Measurements from ENCODE around the gene SOAT1. TPM values are rescaled to one million over a fixed set of nuclear protein-coding genes. Genes with fewer than 3 reads are reported as not detected.
A peak's percentile ranks its signal among the peaks of the same experiment; 100 is the strongest.

Gene SOAT1
- total RNA-seq, 2 donors from 2014 or later, result 34.2 to 41.9 TPM

DNA sequence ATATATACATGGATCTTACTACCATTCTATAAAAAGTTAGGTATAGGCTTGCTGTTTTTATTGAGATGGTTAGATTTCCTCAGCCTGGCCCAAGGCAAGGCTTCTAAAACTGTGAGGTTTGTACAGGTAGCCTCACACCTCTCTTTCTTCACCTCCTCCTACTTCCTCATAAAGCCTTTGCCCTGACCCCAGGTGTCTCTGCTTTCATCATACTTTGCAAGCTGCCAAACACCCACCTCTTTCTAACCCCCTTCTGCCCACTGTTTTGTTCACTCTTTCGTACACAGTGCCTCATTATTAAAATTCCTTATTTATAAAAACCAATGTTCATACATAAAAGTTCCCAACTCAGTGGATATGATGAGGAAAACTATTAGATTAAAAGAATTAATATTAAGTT, 31.4 kb upstream of the SOAT1 start:
- no peaks in the 10 kb centered on the region for H3K36me3 Mint-ChIP-seq (ENCODE audit: low read depth)
- Histone ChIP-seq H3K9ac (ENCODE audit: extremely low read depth, low read length, poor library complexity, severe bottlenecking) (no peak overlapping the region), H3K27me3 (ENCODE audit: control insufficient read depth, insufficient read depth, low read length, poor library complexity, severe bottlenecking) (no peaks in the 10 kb centered on the region), H3K9me3 (ENCODE audit: control insufficient read depth, low read length) (no peaks in the 10 kb centered on the region), H3K4me1 (ENCODE audit: control insufficient read depth, insufficient read depth, low read length) (no peaks in the 10 kb centered on the region), H3K36me3 (ENCODE audit: control insufficient read depth, insufficient read depth, low read length) (no peaks in the 10 kb centered on the region), H3K27ac (ENCODE audit: low read depth, low read length) (no peak overlapping the region), H3K4me3 (ENCODE audit: low read length) (no peak overlapping the region)
- H3K4me3 Mint-ChIP-seq, result no peak overlapping the region
- TF ChIP-seq, protein P1, sequence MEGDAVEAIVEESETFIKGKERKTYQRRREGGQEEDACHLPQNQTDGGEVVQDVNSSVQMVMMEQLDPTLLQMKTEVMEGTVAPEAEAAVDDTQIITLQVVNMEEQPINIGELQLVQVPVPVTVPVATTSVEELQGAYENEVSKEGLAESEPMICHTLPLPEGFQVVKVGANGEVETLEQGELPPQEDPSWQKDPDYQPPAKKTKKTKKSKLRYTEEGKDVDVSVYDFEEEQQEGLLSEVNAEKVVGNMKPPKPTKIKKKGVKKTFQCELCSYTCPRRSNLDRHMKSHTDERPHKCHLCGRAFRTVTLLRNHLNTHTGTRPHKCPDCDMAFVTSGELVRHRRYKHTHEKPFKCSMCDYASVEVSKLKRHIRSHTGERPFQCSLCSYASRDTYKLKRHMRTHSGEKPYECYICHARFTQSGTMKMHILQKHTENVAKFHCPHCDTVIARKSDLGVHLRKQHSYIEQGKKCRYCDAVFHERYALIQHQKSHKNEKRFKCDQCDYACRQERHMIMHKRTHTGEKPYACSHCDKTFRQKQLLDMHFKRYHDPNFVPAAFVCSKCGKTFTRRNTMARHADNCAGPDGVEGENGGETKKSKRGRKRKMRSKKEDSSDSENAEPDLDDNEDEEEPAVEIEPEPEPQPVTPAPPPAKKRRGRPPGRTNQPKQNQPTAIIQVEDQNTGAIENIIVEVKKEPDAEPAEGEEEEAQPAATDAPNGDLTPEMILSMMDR (conservative IDR thresholded peaks at IDR 0.05), result no peak
- no peak for DNase-seq
- H3K4me1 Mint-ChIP-seq, result peaks cover 7% of the 10 kb centered on the region
- 100% methylated on average over 1 of the region's 1 CpG; no CpG with 5 or more reads in 1 of the 2 experiments for WGBS, 2 experiments (ENCODE audit: insufficient coverage in 1 of 2, insufficient read length in 1 of 2)
- H3K27ac Mint-ChIP-seq, result peak overlapping the region; percentile 55
- H3K27me3 Mint-ChIP-seq (ENCODE audit: insufficient read depth), result no peaks in the 10 kb centered on the region
- peaks cover 5% of the 10 kb centered on the region for H3K9me3 Mint-ChIP-seq

- Mint-ChIP-seq H3K27me3 (ENCODE audit: insufficient read depth) (no peaks in the 10 kb centered on the region), H3K36me3 (ENCODE audit: low read depth) (no peaks in the 10 kb centered on the region), H3K4me3 (no peak overlapping the region), H3K27ac (no peak overlapping the region), H3K9me3 (peaks cover 5% of the 10 kb centered on the region), H3K4me1 (peaks cover 7% of the 10 kb centered on the region)
- Histone ChIP-seq H3K36me3 (ENCODE audit: control insufficient read depth, insufficient read depth, low read length) (no peaks in the 10 kb centered on the region), H3K4me1 (ENCODE audit: control insufficient read depth, insufficient read depth, low read length) (no peaks in the 10 kb centered on the region), H3K27ac (ENCODE audit: low read depth, low read length) (no peak overlapping the region), H3K9me3 (ENCODE audit: control insufficient read depth, low read length) (no peaks in the 10 kb centered on the region), H3K4me3 (ENCODE audit: low read length) (no peak overlapping the region), H3K27me3 (ENCODE audit: control insufficient read depth, insufficient read depth, low read length, poor library complexity, severe bottlenecking) (no peaks in the 10 kb centered on the region), H3K9ac (ENCODE audit: extremely low read depth, low read length, poor library complexity, severe bottlenecking) (no peak overlapping the region)
- TF ChIP-seq, protein P1 (conservative IDR thresholded peaks at IDR 0.05), result no peak
- no peak for DNase-seq
Measured at GRCh38 chr1:179263121-179263520, 30.5 kb upstream of the SOAT1 start.

- TF ChIP-seq, protein P1 (conservative IDR thresholded peaks at IDR 0.05), result no peak
- no peaks in the 10 kb centered on the region for H3K27me3 ChIP-seq (ENCODE audit: control insufficient read depth, insufficient read depth, low read length, poor library complexity, severe bottlenecking)
- Mint-ChIP-seq H3K36me3 (ENCODE audit: low read depth) (no peaks in the 10 kb centered on the region), H3K9me3 (peaks cover 5% of the 10 kb centered on the region), H3K27me3 (ENCODE audit: insufficient read depth) (no peaks in the 10 kb centered on the region), H3K4me3 (no peak overlapping the region), H3K27ac (no peak overlapping the region), H3K4me1 (peaks cover 7% of the 10 kb centered on the region)
- no peaks in the 10 kb centered on the region for H3K4me1 ChIP-seq (ENCODE audit: control insufficient read depth, insufficient read depth, low read length)
- 78 to 100% methylated on average over 2 to 3 of the region's 3 CpGs for WGBS, 2 experiments (ENCODE audit: insufficient coverage in 1 of 2, insufficient read length in 1 of 2)
- no peak overlapping the region for H3K9ac ChIP-seq (ENCODE audit: extremely low read depth, low read length, poor library complexity, severe bottlenecking)
- no peak overlapping the region for H3K27ac ChIP-seq (ENCODE audit: low read depth, low read length)
- no peak for DNase-seq
- H3K36me3 ChIP-seq (ENCODE audit: control insufficient read depth, insufficient read depth, low read length), result no peaks in the 10 kb centered on the region
- H3K4me3 ChIP-seq (ENCODE audit: low read length), result no peak overlapping the region
- no peaks in the 10 kb centered on the region for H3K9me3 ChIP-seq (ENCODE audit: control insufficient read depth, low read length)
Measured at GRCh38 chr1:179264507-179264906, 29.1 kb upstream of the SOAT1 start.
